IMR-90 (cell line): ENCODE data around the gene FANCF. TPM values are rescaled to one million over a fixed set of nuclear protein-coding genes. Genes with fewer than 3 reads are reported as not detected.

ENCODE experiments used
- ATAC-seq: fragments of 200-7000 bp; cut with Tn5 transposase; 2 replicates; pipeline ENCODE4 v1.9.1; 2020; ENCODE audit warnings: low read depth, mild to moderate bottlenecking, moderate library complexity
- BruUV-seq: library from RNA; stranded (reverse); fragments of 400-500 nt; replicated peaks from 2 replicates; lab custom pipeline; 2021; lab: Mats Ljungman, UMichigan
- CTCF ChIA-PET: fragments of 300-600 bp; formaldehyde crosslinking; extraction: SDS; loops from one replicate; lab custom pipeline; 2021; ENCODE audit warnings: antibody characterized with exemption; lab: Yijun Ruan, JAX
- POLR2A ChIA-PET: fragments of 300-600 bp; sonication (Branson Sonifier 250); formaldehyde crosslinking; loops from one replicate; lab custom pipeline; 2022; ENCODE audit warnings: antibody characterized with exemption; ENCODE audit not compliant: unreplicated experiment; lab: Charles Lee
- DNase-seq: peaks from one replicate; pipeline ENCODE4 v3.0.0; 2013
- H2AFZ ChIP-seq: replicated peaks from 2 replicates; pipeline ENCODE3; 2013; ENCODE audit warnings: low read length, mild to moderate bottlenecking; ENCODE audit not compliant: poor library complexity
- H2AK5ac ChIP-seq: 2 replicates; pipeline ENCODE4 v1.6.1; 2013; ENCODE audit warnings: low read depth, low read length, inconsistent platforms
- H2AK9ac ChIP-seq: replicated peaks from 2 replicates; pipeline ENCODE3; 2013; ENCODE audit warnings: mild to moderate bottlenecking, low read depth, low read length, moderate library complexity; ENCODE audit not compliant: poor library complexity
- H2BK120ac ChIP-seq: 2 replicates; pipeline ENCODE4 v1.6.1; 2013; ENCODE audit warnings: low read depth, low read length, inconsistent platforms
- H2BK15ac ChIP-seq: 3 replicates; pipeline ENCODE4 v1.6.1; 2013; ENCODE audit warnings: low read depth, low read length, inconsistent platforms
- H2BK20ac ChIP-seq: 2 replicates; pipeline ENCODE4 v1.6.1; 2013; ENCODE audit warnings: low read depth, mild to moderate bottlenecking, inconsistent platforms, low read length, moderate library complexity
- H2BK5ac ChIP-seq: 2 replicates; pipeline ENCODE4 v1.6.1; 2013; ENCODE audit warnings: mild to moderate bottlenecking, low read depth, low read length, inconsistent platforms; ENCODE audit not compliant: poor library complexity, severe bottlenecking
- H3K14ac ChIP-seq: replicated peaks from 2 replicates; pipeline ENCODE4 v1.6.1; 2013; ENCODE audit warnings: low read depth, low read length, inconsistent platforms
- H3K18ac ChIP-seq: 2 replicates; pipeline ENCODE4 v1.6.1; 2013; ENCODE audit warnings: low read depth, low read length, control low read depth
- H3K23ac ChIP-seq: 2 replicates; pipeline ENCODE4 v1.6.1; 2013; ENCODE audit warnings: low read depth, low read length, inconsistent platforms
- H3K27ac ChIP-seq: 2 replicates; pipeline ENCODE4 v1.5.1; 2013; ENCODE audit warnings: mild to moderate bottlenecking, control low read depth, low read length; ENCODE audit not compliant: insufficient read depth
- H3K27me3 ChIP-seq: 2 replicates; pipeline ENCODE4 v1.6.1; 2013; ENCODE audit warnings: low read length; ENCODE audit not compliant: control insufficient read depth, insufficient read depth
- H3K36me3 ChIP-seq: 2 replicates; pipeline ENCODE4 v1.6.1; 2013; ENCODE audit warnings: low read length, mixed read lengths; ENCODE audit not compliant: control insufficient read depth, insufficient read depth
- H3K4ac ChIP-seq: 2 replicates; pipeline ENCODE4 v1.6.1; 2013; ENCODE audit warnings: low read depth, low read length, inconsistent platforms
- H3K4me1 ChIP-seq: 2 replicates; pipeline ENCODE4 v1.6.1; 2013; ENCODE audit warnings: low read length, mixed read lengths; ENCODE audit not compliant: control insufficient read depth, insufficient read depth
- H3K4me2 ChIP-seq: 2 replicates; pipeline ENCODE4 v1.6.1; 2013; ENCODE audit warnings: low read depth, mild to moderate bottlenecking, control low read depth, low read length, moderate library complexity
- H3K4me3 ChIP-seq: 2 replicates; pipeline ENCODE4 v1.5.1; 2013; ENCODE audit warnings: low read depth, mild to moderate bottlenecking, control low read depth, low read length, moderate library complexity; ENCODE audit not compliant: insufficient read depth
- H3K56ac ChIP-seq: 2 replicates; pipeline ENCODE4 v1.6.1; 2013; ENCODE audit warnings: low read length, inconsistent platforms; ENCODE audit not compliant: insufficient read depth; ENCODE audit errors: extremely low read depth
- H3K79me1 ChIP-seq, 2 experiments: 2 replicates each; pipeline ENCODE4 v1.6.1; 2013; ENCODE audit warnings: low read length in 2 of 2, inconsistent platforms in 1 of 2, low read depth in 1 of 2
- H3K9ac ChIP-seq: 2 replicates; pipeline ENCODE4 v1.6.1; 2013; ENCODE audit warnings: low read depth, low read length, control low read depth
- H3K9me1 ChIP-seq: 2 replicates; pipeline ENCODE4 v1.6.1; 2013; ENCODE audit warnings: low read length, inconsistent platforms; ENCODE audit not compliant: insufficient read depth
- H3K9me3 ChIP-seq: 2 replicates; pipeline ENCODE4 v1.6.1; 2013; ENCODE audit warnings: low read length; ENCODE audit not compliant: control insufficient read depth, insufficient read depth
- H4K20me1 ChIP-seq: 2 replicates; pipeline ENCODE4 v1.6.1; 2013; ENCODE audit warnings: low read length, inconsistent platforms; ENCODE audit not compliant: insufficient read depth
- H4K5ac ChIP-seq: 2 replicates; pipeline ENCODE4 v1.6.1; 2013; ENCODE audit warnings: mild to moderate bottlenecking, low read depth, low read length, control low read depth
- H4K8ac ChIP-seq, 2 experiments: 2 replicates each; pipeline ENCODE4 v1.6.1; 2013; ENCODE audit warnings: low read depth in 2 of 2, low read length in 2 of 2, control low read depth in 1 of 2, inconsistent platforms in 1 of 2
- H4K91ac ChIP-seq: 2 replicates; pipeline ENCODE4 v1.6.1; 2013; ENCODE audit warnings: low read depth, low read length, inconsistent platforms; ENCODE audit not compliant: insufficient read depth
- CHD1 ChIP-seq: IDR thresholded peaks from 2 replicates; pipeline ENCODE4 v1.6.1; 2012; ENCODE audit warnings: low read depth, low read length, improper control_type of control experiment
- WGBS, 2 experiments: methylation state at CpG; one replicate each; pipeline versions ENCODE4 v1.1.5 to v1.1.7; 2013; ENCODE audit warnings: missing lambda C conversion rate in 2 of 2; ENCODE audit not compliant: insufficient read length in 1 of 2; ENCODE audit errors: extremely low coverage in 2 of 2; 5-methylcytosine and 5-hydroxymethylcytosine counted together
- dilution Hi-C: fragments of 300-500 bp; cut with HindIII; formaldehyde crosslinking; loops from one replicate; pipeline ENCODE4 v1.14.3; 2018; ENCODE audit warnings: low sequenced_read_pairs; ENCODE audit not compliant: unreplicated experiment
- in situ Hi-C: fragments of 300-500 bp; cut with MboI; formaldehyde crosslinking; loops from 3 replicates; pipeline ENCODE4 v1.14.3; 2019; ENCODE audit warnings: low sequenced_read_pairs, inconsistent platforms, mixed read lengths
- intact Hi-C: fragments of 100-400 bp; cut with micrococcal nuclease; formaldehyde crosslinking; loops from 2 replicates; pipeline ENCODE4 v1.10.0; 2022
- polyA plus RNA-seq, 3 experiments: library from polyadenylated mRNA; depleted of rRNA; stranded (reverse); fragments of >200 nt; gene quantifications; 2 replicates each; pipeline ENCODE4 v1.2.3, GENCODE V29; 2012; ENCODE audit warnings: low replicate concordance in 1 of 3
- total RNA-seq: library from RNA; depleted of rRNA; stranded (reverse); fragments of >200 nt; gene quantifications from 2 replicates; pipeline ENCODE4 v1.2.3, GENCODE V29; 2012

The FANCF gene
- total and polyA plus RNA-seq, 2 of the 4 experiments (the other 2 are of a cell fraction): 3.3 to 5.6 TPM

GRCh38 chr11:22583963-22584492, 41.6 kb downstream of the FANCF start:
- Histone ChIP-seq H2BK20ac (no peak overlapping the region), H2AK9ac (no peak overlapping the region), H2AFZ (no peak overlapping the region), H3K9me1 (no peaks in the 10 kb centered on the region), H3K23ac (no peak overlapping the region), H3K79me1 (no peaks in the 10 kb centered on the region), H2BK120ac (no peak overlapping the region), H4K20me1 (no peaks in the 10 kb centered on the region), H2BK5ac (no peak overlapping the region), H3K4me1 (no peaks in the 10 kb centered on the region), H3K27me3 (no peaks in the 10 kb centered on the region), H3K27ac (no peak overlapping the region), H3K9ac (no peak overlapping the region), H2AK5ac (no peak overlapping the region), H3K18ac (no peak overlapping the region), H2BK15ac (no peak overlapping the region), H4K8ac (no peak overlapping the region), H3K56ac (no peak overlapping the region), H3K4me2 (no peak overlapping the region), H3K14ac (no peak overlapping the region), H3K4ac (no peak overlapping the region), H3K9me3 (no peaks in the 10 kb centered on the region), H4K5ac (no peak overlapping the region), H3K4me3 (no peak overlapping the region), H3K36me3 (no peaks in the 10 kb centered on the region), H4K91ac (no peak overlapping the region)
- DNase-seq (no peak), ATAC-seq (no peak)
- ChIA-PET POLR2A (no interaction called here), CTCF (no interaction called here)
- no peak for TF ChIP-seq CHD1
- in situ Hi-C loops: no loop called here
- WGBS, 2 experiments: no CpG with 5 or more reads among the region's 12 CpGs
- dilution Hi-C loops: no loop called here
- intact Hi-C loops: no loop called here
- no TSS peak for BruUV-seq
